Measurements from ENCODE around the gene NDST1.

Gene NDST1

DNA sequence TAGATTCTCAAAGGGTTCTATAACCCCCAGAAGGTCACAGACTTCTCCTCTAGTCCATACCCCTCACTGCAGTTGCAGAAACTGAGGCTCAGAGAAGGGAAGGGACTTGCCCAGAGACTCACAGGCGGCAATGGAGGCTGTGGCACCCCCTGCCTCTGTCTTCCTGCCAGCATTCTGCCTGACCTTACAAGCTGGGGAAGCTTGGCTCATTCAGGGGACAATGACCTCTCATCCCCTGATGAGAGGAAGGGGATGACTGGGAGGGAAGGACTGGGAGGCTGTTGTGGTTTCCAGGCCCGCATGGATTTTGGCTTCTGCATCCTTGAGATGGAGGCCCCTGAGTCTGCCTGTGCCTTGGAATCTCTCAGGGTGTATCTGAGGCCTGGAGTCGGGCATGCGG lies 897 bp downstream of the NDST1 start:
- no peak for DNase-seq (ENCODE audit: low spot score)

DNA sequence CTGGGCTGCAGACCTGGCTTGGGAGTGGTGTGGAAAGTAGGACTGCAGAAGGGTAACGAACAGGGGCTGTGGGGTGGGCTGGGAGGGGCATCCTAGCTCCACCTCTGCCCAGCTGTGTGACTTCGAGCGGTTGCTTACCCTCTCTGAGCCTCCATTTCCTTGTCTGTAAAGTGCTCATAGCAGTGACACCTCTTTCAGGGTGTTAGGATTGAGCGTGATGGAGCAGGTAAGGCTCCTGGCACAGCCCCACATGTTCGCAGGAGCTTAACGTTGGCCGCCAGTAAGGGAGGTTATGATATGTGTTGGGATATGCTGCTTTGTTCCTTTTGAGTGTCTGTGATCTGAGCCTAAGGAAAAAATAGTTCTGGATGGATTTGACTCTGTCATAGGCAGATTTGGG lies 2.1 kb downstream of the NDST1 start:
- DNase-seq (ENCODE audit: low spot score): no peak
- TF ChIP-seq, protein P1, sequence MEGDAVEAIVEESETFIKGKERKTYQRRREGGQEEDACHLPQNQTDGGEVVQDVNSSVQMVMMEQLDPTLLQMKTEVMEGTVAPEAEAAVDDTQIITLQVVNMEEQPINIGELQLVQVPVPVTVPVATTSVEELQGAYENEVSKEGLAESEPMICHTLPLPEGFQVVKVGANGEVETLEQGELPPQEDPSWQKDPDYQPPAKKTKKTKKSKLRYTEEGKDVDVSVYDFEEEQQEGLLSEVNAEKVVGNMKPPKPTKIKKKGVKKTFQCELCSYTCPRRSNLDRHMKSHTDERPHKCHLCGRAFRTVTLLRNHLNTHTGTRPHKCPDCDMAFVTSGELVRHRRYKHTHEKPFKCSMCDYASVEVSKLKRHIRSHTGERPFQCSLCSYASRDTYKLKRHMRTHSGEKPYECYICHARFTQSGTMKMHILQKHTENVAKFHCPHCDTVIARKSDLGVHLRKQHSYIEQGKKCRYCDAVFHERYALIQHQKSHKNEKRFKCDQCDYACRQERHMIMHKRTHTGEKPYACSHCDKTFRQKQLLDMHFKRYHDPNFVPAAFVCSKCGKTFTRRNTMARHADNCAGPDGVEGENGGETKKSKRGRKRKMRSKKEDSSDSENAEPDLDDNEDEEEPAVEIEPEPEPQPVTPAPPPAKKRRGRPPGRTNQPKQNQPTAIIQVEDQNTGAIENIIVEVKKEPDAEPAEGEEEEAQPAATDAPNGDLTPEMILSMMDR (IDR thresholded peaks at IDR 0.05; ENCODE audit: extremely low read depth, missing control alignments): no peak

More for the DNA sequence above, 897 bp downstream of the NDST1 start:
- TF ChIP-seq, protein P1 (IDR thresholded peaks at IDR 0.05; ENCODE audit: extremely low read depth, missing control alignments): no peak

DNA sequence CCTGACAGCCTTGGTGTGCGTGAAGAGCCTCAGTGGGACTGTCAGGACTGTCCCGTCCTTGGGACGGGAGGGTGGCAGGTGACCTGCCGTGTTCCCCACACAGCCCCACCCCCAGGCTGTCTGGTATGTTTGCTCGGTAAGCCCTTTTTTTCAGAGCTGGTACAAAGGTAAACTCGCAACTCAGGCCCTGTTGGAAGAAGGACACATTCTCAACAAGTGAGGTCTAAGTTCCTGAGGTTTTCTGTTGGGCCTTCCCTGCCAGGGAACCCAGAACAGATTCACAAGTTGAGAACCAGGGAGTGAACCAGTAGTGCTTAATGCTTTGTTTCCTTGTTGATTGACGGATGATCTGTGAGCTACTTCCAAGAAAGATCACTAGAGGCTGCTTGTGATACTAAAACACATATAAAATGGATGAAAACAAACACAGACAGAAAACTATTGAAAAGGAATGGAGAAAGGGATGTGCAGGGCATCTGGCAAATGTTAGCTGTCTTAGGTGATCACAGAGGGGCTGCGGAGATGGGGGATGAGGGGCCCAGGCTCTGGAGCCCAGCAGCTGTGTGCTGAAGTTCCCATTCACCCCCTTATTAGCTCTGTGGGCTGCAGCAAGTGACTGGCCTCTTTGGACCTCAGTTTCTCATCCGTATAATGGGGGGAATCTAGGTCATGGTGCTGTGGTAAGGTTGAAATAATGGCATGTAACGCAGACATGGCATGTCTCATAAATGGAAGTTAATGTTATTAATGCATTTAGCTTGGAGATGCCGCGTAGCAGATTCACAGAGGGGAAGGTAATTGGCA lies 2.7 kb downstream of the NDST1 start:
- TF ChIP-seq, protein P1 (IDR thresholded peaks at IDR 0.05; ENCODE audit: extremely low read depth, missing control alignments): no peak
- no peak for DNase-seq (ENCODE audit: low spot score)

DNA sequence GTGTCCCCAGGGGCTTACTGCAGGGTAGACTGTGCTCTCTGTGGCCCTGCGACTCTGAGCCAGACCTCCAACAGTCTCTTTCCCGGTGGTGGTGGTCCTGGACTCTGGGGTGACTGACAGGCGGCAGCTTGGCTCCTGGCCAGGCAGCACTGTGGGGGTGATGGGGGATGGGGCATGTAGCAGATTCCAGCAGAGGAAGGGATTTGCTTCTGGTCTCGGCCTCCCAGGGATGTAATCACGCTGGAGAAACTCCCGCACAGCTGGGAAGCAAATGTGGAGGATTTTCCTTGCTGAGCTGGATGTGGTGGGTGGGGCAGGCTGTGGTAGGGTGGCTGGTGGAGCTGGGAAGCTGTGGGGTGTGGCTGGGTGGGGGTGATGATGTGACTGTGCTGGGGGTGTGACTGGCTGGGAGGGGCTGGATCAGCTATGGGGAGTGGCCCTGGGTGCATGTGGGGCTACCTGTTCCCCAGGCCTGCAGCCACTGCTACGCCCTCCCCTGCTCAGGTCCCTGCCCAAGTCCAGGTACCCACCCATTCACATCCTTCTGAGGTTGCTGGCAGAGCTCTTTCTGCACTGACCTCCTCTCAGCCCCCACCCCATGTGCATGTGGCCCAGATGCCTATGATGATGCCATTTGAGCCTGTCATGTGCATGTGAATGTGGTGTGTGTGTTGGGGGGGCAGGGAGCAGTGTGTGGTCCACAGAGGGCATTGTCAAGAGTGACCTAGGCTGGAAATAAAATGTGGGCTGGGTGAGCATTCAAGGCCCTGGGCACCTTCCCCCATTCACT lies 3.8 kb downstream of the NDST1 start:
- TF ChIP-seq, protein P1 (IDR thresholded peaks at IDR 0.05; ENCODE audit: extremely low read depth, missing control alignments): no peak
- no peak for DNase-seq (ENCODE audit: low spot score)

DNA sequence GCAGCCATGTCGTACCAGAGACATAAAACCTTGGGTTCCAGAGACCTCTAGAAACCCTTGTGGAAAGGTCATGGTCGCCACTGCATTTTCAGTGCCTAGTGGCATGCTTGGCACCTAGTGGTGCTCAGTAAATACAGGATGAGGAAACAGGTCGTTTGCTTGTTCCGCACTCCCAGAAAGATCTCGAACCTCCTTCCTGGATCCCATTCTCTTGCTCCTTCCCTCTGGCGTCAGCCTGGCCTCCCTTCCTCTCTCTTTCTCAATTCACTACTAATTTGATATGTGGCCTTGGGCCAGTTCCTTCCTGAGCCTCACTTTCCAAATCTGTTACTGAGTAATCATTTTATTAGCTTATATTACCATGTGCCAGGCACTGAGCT lies 4.4 kb downstream of the NDST1 start:
- TF ChIP-seq, protein P1 (IDR thresholded peaks at IDR 0.05; ENCODE audit: extremely low read depth, missing control alignments): no peak
- DNase-seq (ENCODE audit: low spot score): no peak

DNA sequence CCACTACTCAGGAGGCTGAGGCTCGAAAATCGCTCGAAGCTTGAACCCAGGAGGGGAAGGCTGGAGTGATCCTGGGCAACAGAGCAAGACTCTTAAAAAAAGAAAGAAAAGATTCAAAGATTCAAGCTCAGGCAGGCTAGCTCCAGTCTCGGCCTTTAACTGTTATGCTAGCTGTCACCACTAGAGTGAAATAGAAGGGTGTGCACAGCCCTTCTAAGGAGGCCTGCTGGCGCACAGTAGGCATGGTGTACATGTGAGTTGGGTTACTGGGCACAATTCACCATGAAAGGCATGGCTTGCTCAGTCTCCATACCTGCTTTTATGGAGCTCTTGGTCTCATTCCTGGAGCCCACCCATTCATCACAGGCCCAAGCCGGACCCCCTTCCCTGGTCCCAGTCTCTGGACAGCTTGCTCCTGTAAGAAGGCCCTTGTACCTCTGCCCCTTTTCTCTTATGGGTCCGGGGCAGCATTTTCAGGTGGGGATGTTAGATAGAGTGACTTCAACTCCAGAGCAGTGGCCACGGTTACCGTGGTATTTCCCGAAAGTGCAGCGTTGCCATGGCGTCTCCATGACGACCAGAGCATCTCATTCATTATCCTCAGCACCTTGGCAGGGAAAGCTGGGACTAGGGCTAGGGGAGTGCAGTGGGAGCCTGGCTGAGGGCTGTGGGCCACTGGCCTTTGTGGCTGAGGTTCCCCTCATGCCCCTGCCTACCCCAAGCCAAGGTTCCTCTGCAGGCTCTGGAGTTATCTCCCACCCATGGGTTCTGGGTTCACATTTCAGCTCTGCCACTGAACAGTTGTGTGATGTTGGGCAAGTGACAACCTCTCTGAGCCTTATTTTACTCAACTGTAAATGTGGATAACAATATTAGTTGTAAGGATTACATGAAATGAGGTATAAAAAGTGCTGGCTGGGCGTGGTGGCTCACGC lies 5.7 kb downstream of the NDST1 start:
- TF ChIP-seq, protein P1 (IDR thresholded peaks at IDR 0.05; ENCODE audit: extremely low read depth, missing control alignments): no peak
- DNase-seq (ENCODE audit: low spot score): no peak
